Left renal cortex interstitium (tissue), 4 donors: ENCODE data around the gene SUSD6. TPM values are rescaled to one million over a fixed set of nuclear protein-coding genes. Genes with fewer than 3 reads are reported as not detected.

Source experiments
- DNase-seq, 4 donors: peaks; one replicate each; pipeline ENCODE4 v3.0.0-alpha.2; 2013; ENCODE audit warnings: low read depth in 4 of 4, low spot score in 2 of 4, missing footprints in 1 of 4
- polyA plus RNA-seq, 4 donors: library from polyadenylated mRNA; unstranded; fragments of 120-200 nt; gene quantifications; one replicate each; pipeline ENCODE4 v1.2.1, GENCODE V29; 2013; ENCODE audit not compliant: insufficient read length in 4 of 4

Gene SUSD6
- polyA plus RNA-seq, 4 donors: 19.8 to 22.8 (median 21.1) TPM

DNA sequence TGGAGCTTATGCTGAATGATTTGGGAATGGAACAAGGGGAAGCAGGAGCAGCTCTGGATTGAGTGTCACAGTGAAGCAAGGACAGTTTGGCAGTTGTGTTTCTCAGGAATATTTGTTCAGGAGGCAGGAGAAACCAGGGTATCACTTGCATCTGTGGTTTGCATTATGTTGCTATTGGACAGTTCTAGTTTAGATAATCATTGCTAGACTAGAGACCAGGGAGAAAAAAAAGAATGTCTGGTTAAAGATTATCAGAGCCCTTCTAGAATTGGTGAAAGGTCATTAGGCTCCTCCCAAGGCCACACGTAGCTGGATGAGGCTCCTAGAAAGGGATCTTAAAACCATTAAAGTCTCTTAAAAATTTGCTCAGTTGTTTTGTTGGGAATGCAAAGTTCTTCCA, 138.6 kb downstream of the SUSD6 start:
- no peak for DNase-seq

- DNase-seq: no peak
Observed at GRCh38 chr14:69750495-69750894, 139.1 kb downstream of the SUSD6 start.

GRCh38 chr14:69752773-69753172, 141.4 kb downstream of the SUSD6 start:
- no peak for DNase-seq

- no peak for DNase-seq
Observed at GRCh38 chr14:69753860-69754259, 142.5 kb downstream of the SUSD6 start.

DNA sequence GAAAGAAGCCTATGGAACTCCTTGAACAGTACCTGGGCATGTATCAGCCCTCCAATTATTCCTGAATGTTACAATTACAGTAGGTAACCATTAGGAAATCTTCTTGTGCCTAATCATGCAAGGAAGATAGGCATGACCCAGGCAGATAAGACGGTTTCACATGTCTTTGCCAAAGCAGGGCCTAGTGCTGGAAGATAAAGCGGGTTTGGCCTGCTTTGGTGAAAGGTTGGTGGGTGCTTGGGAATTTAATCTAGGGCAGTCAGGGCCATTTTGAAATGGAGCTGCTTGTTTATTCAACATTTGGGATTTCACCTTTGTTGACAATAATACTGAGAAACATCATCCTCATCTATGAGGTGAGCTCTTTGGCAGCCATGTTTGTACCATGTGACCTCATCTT, 143.1 kb downstream of the SUSD6 start:
- no peak for DNase-seq

DNA sequence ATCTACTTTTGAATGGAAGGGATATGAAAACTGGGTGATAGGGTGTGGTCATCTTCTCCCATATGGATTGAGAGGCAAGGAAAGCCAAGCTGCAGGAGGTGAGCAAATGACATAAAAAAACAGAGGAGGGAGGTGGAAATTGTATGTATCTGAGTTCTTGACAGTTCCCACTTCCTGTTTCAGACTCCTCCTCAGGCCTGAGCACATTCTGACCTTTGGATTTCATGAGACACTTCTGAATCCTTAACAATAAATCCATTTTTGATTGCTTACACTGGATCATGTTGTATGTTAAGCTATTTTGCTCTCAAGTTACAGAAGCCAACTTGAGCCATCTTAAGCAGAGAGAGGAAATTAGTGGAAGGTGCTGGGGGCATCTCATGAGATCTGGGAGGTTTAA, 143.9 kb downstream of the SUSD6 start:
- no peak for DNase-seq

DNA sequence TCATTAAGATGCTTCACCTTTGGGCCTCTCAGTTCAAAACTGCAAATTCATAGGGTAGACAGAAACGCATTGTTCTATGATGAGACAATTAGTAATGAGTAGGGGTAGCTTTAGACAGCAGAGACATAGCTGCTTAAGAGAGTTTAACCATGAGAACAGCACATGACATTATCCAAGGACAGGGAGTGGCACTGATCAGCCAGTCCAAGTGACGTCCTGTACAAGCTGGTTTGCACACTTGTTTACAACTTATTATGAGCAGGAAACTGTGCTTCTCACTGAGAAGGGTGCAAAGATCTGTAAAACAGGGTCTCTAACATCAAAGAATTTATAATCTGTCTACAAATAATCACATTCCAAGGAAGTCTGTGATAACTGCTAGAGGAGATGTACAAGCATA, 144.4 kb downstream of the SUSD6 start:
- no peak for DNase-seq

GRCh38 chr14:69756298-69756697, 144.9 kb downstream of the SUSD6 start:
- DNase-seq: no peak

DNA sequence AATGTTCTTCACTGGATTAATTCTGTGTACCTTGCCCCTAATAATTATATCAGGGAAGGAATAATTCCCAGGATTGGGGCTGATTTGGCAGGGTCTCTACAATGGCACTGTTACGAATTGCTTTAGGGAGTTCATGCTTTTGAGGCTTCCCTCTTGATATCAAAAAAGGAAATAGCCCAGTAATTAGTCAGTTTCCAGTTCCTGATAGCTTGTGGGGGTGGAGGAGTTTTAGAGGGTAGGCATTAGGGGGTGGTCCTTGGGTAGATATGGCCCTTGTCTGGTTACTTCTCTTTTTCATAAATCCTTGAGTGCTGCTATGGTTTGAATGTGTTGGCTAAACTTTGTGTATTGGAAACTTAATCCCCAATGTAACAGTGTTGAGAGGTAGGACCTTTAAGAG, 149.4 kb downstream of the SUSD6 start:
- DNase-seq: no peak

DNA sequence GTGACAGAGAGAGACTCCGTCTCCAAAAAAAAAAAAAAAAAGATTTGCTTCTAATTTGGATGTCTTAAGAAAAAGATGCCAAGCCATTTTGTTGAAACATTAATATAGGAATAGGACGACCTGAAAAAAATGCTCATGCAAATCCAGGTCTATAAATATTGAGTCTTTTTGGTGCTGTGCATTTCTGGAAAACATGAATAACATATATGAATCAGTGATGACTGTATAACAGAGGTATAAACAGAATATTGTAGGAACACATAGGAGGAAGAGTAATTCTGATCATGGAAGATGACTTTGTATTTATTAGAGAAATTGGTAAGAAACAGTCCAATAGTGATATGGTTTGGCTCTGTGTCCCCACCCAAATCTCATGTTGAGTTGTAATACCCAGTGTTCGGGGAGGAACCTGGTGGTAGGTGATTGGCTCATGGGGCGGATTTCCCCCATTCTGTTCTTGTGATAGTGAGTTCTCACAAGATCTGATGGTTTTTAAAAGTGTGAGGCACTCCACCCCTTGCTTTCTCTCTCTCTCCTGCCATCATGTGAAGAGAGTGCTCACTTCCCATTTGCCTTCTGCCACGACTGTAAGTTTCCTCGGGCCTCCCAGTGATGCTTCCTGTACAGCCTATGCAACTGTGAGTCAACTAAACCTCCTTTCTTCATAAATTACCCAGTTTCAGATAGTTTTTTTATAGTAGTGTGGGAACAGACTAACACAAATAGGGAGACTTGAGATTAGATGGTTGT, 152.5 kb downstream of the SUSD6 start:
- no peak for DNase-seq

Other genes with a start within 250 kb of the SUSD6 start
- 100 to 1,000 TPM; 328 to 382 (median 347) TPM for gene ERH, start 213.3 kb upstream of the SUSD6 start, polyA plus RNA-seq
- 10 to 100 TPM; 74.9 to 92.8 (median 82.1) TPM for gene SLC39A9, start 212.9 kb upstream of the SUSD6 start, polyA plus RNA-seq
- 1 to 10 TPM; 3.7 to 6.6 (median 4.9) TPM for gene PLEKHD1, start 126.9 kb upstream of the SUSD6 start, polyA plus RNA-seq
- gene CCDC177, start 36.7 kb upstream of the SUSD6 start, polyA plus RNA-seq: under 1 TPM; 0.06 to 0.10 (median 0.09) TPM
- gene SRSF5, start 155.5 kb downstream of the SUSD6 start, polyA plus RNA-seq: 100 to 1,000 TPM; 463 to 820 (median 689) TPM
- under 1 TPM in 2 of 4 donors, not detected in 2; 0.21 to 0.22 TPM for gene SLC10A1, start 185.6 kb downstream of the SUSD6 start, polyA plus RNA-seq